HAP-1 (cell line): ENCODE data around the gene GOLGA3.

Experiments
- DNase-seq, 2 experiments: peaks; one replicate each; pipeline ENCODE4 v3.0.0-alpha.2; 2016 to 2020; ENCODE audit warnings: low spot score in 2 of 2
- H3K27me3 ChIP-seq: fragments of 250-450 bp; sonication (Bioruptor Pico); 2 replicates; pipeline ENCODE4 v1.5.1; 2020; ENCODE audit warnings: low read depth, mild to moderate bottlenecking, moderate library complexity
- H3K36me3 ChIP-seq: fragments of 250-450 bp; sonication (Bioruptor Pico); replicated peaks from 2 replicates; pipeline ENCODE4 v1.5.1; 2020; ENCODE audit warnings: mild to moderate bottlenecking
- H3K4me1 ChIP-seq: fragments of 250-450 bp; sonication (Bioruptor Pico); 2 replicates; pipeline ENCODE4 v1.5.1; 2020; ENCODE audit warnings: mild to moderate bottlenecking
- H3K4me3 ChIP-seq: fragments of 250-450 bp; sonication (Bioruptor Pico); 2 replicates; pipeline ENCODE4 v1.5.1; 2020; ENCODE audit warnings: mild to moderate bottlenecking, moderate library complexity
- H3K9me3 ChIP-seq: fragments of 250-450 bp; sonication (Bioruptor Pico); 2 replicates; pipeline ENCODE4 v1.5.1; 2020; ENCODE audit warnings: mild to moderate bottlenecking, moderate library complexity
- in situ Hi-C: fragments of 300-500 bp; cut with MboI; formaldehyde crosslinking; loops from 3 replicates; pipeline ENCODE4 v1.14.3; 2020; ENCODE audit warnings: low sequenced_read_pairs, inconsistent platforms, mixed read lengths

The GOLGA3 gene

DNA sequence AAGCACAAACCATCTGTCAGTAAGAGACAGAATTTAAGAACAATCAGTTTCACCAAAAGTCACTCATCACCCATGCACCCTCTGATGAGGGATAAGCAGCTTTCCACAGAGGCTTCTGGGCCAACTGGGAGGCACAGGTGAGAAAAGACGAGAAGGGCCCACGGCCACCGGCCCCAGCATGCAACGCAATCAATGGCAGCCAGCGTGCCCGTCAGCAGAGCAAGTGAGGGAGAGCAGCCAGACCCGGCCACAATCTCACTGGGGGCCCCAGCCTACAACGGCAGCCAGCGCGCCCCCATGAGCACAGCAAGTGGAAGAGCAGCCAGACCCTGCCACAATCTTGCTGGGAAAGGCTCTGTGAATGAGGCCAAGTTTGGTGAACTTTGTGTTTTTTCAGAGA is 80.3 kb downstream of the GOLGA3 start:
- H3K4me1 ChIP-seq = no peaks in the 10 kb centered on the region
- in situ Hi-C loops = no loop called here
- no peaks in the 10 kb centered on the region for H3K9me3 ChIP-seq
- no peak overlapping the region for H3K4me3 ChIP-seq
- H3K27me3 ChIP-seq = no peaks in the 10 kb centered on the region
- peaks cover 88% of the 10 kb centered on the region for H3K36me3 ChIP-seq
- DNase-seq = no peak

- no peak for DNase-seq
- Histone ChIP-seq H3K9me3 (no peaks in the 10 kb centered on the region), H3K27me3 (no peaks in the 10 kb centered on the region), H3K4me3 (no peak overlapping the region), H3K36me3 (peaks cover 88% of the 10 kb centered on the region), H3K4me1 (no peaks in the 10 kb centered on the region)
- in situ Hi-C loops = no loop called here
Measured at GRCh38 chr12:132747896-132748295, 80.8 kb downstream of the GOLGA3 start.

- peaks cover 87% of the 10 kb centered on the region for H3K36me3 ChIP-seq
- no peaks in the 10 kb centered on the region for H3K9me3 ChIP-seq
- DNase-seq = no peak
- in situ Hi-C loops = no loop called here
- H3K4me1 ChIP-seq = no peaks in the 10 kb centered on the region
- no peaks in the 10 kb centered on the region for H3K27me3 ChIP-seq
- H3K4me3 ChIP-seq = no peak overlapping the region
Measured at GRCh38 chr12:132747395-132747794, 81.3 kb downstream of the GOLGA3 start.

DNA sequence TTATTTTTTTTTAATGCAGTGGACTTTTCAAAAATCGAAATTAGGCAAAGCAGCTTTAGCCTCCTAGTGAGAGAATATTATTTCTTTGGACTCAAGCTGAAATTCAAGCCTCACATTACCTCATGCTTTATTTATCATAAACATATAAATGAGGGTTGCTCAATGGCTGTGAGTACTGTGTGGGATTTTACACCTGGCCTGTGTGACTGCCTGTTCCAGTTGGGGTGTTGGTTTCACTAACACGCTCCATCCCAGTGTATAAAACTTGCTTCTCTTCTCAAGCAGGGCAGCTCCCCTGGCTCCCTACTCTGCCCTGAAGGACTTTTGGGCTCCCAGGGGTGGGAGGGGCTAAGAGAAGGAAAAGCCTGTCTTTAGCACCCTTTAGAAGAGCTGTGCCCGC is 82.1 kb downstream of the GOLGA3 start:
- Histone ChIP-seq H3K9me3 (no peaks in the 10 kb centered on the region), H3K4me1 (no peaks in the 10 kb centered on the region), H3K4me3 (no peak overlapping the region), H3K36me3 (peaks cover 87% of the 10 kb centered on the region), H3K27me3 (no peaks in the 10 kb centered on the region)
- no peak for DNase-seq
- in situ Hi-C loops = no loop called here

- H3K27me3 ChIP-seq = no peaks in the 10 kb centered on the region
- in situ Hi-C loops = no loop called here
- no peaks in the 10 kb centered on the region for H3K4me1 ChIP-seq
- no peak for DNase-seq
- no peaks in the 10 kb centered on the region for H3K9me3 ChIP-seq
- H3K4me3 ChIP-seq = no peak overlapping the region
- H3K36me3 ChIP-seq = peaks cover 92% of the 10 kb centered on the region
Measured at GRCh38 chr12:132743831-132744230, 84.8 kb downstream of the GOLGA3 start.

GRCh38 chr12:132741620-132742019 is 87.0 kb downstream of the GOLGA3 start:
- no peaks in the 10 kb centered on the region for H3K9me3 ChIP-seq
- H3K4me3 ChIP-seq = no peak overlapping the region
- H3K4me1 ChIP-seq = no peaks in the 10 kb centered on the region
- peaks cover 95% of the 10 kb centered on the region for H3K36me3 ChIP-seq
- in situ Hi-C loops = no loop called here
- no peak for DNase-seq
- H3K27me3 ChIP-seq = no peaks in the 10 kb centered on the region

DNA sequence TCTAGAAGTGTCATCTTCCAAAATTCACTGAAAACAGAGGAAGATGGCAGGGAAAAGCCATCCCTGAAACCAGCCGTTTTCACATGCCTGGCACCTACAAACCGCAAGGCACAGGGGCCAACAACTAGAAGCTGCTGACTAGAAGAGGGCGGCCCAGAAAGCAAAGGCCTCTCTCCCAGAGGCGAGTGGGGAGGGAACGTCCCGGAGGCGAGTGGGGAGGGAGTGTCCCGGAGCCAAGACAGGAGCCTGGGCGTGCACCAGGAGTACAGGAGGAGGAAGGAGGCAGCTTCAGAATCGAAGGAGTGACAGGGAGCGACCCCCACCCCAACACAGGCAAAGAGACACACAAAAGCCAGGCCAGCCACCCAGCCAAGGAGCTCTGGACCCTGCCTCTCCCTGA is 88.0 kb downstream of the GOLGA3 start:
- Histone ChIP-seq H3K27me3 (no peaks in the 10 kb centered on the region), H3K4me1 (no peaks in the 10 kb centered on the region), H3K4me3 (no peak overlapping the region), H3K9me3 (no peaks in the 10 kb centered on the region), H3K36me3 (peaks cover 96% of the 10 kb centered on the region)
- in situ Hi-C loops = no loop called here
- DNase-seq = no peak

GRCh38 chr12:132740313-132740646 is 88.4 kb downstream of the GOLGA3 start:
- in situ Hi-C loops = no loop called here
- no peak for DNase-seq
- H3K36me3 ChIP-seq = peaks cover 96% of the 10 kb centered on the region
- no peaks in the 10 kb centered on the region for H3K27me3 ChIP-seq
- H3K9me3 ChIP-seq = no peaks in the 10 kb centered on the region
- no peaks in the 10 kb centered on the region for H3K4me1 ChIP-seq
- no peak overlapping the region for H3K4me3 ChIP-seq

GRCh38 chr12:132739600-132740312 is 88.9 kb downstream of the GOLGA3 start:
- Histone ChIP-seq H3K36me3 (peaks cover 96% of the 10 kb centered on the region), H3K27me3 (no peaks in the 10 kb centered on the region), H3K9me3 (no peaks in the 10 kb centered on the region), H3K4me1 (no peaks in the 10 kb centered on the region), H3K4me3 (no peak overlapping the region)
- no peak for DNase-seq
- in situ Hi-C loops = no loop called here

DNA sequence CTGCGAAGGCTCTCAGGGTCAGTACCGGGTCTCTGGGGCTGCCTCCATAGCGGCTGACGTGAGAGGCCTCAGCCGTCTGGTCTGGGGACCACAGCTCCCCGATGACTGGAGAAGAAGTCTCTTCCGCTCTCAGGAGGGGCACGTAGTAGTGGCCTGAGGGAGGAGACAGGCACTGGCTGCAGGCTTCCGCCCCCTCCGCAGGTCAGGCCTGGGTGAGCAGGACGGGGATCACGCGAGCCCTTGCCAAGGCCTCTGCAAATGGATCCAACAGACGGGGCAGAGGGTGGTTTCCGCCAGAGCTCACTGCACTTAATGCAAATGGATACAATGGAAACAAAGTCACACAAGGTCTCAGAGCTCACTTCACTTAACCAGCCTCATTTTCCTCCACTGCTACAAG is 91.8 kb downstream of the GOLGA3 start:
- Histone ChIP-seq H3K36me3 (peaks cover 84% of the 10 kb centered on the region), H3K9me3 (no peaks in the 10 kb centered on the region), H3K27me3 (no peaks in the 10 kb centered on the region), H3K4me3 (no peak overlapping the region), H3K4me1 (no peaks in the 10 kb centered on the region)
- in situ Hi-C loops = no loop called here
- no peak for DNase-seq

- in situ Hi-C loops = no loop called here
- H3K36me3 ChIP-seq = peaks cover 81% of the 10 kb centered on the region
- DNase-seq = no peak
Measured at GRCh38 chr12:132736378-132736777, 92.3 kb downstream of the GOLGA3 start.

GRCh38 chr12:132735496-132735895 is 93.2 kb downstream of the GOLGA3 start:
- no peaks in the 10 kb centered on the region for H3K9me3 ChIP-seq
- H3K27me3 ChIP-seq = no peaks in the 10 kb centered on the region
- DNase-seq = no peak
- peaks cover 81% of the 10 kb centered on the region for H3K36me3 ChIP-seq
- in situ Hi-C loops = no loop called here
- H3K4me3 ChIP-seq = no peak overlapping the region
- H3K4me1 ChIP-seq = no peaks in the 10 kb centered on the region

More at GRCh38 chr12:132736378-132736777, 92.3 kb downstream of the GOLGA3 start:
- Histone ChIP-seq H3K27me3 (no peaks in the 10 kb centered on the region), H3K9me3 (no peaks in the 10 kb centered on the region), H3K4me1 (no peaks in the 10 kb centered on the region), H3K4me3 (no peak overlapping the region)

DNA sequence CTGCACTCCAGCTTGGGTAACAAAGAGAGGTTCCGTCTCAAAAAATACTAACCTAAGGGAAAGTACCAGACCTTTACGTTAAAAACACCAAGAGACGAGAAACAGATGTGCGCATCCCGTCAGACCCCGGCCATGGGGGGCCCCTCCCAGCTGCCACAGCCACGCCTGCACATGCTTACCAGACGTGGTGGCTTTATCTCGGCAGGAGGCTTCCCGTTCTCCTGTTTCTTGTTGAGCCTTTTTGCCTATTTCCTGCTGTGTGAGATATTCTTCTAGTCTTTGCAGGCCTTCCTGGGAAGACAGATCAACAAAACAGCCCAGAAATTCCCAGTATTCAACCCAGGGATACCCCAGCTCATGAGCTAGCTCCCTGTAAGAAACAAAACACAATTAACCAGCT is 94.5 kb downstream of the GOLGA3 start:
- DNase-seq = no peak
- Histone ChIP-seq H3K27me3 (no peaks in the 10 kb centered on the region), H3K4me1 (no peaks in the 10 kb centered on the region), H3K36me3 (peaks cover 75% of the 10 kb centered on the region), H3K9me3 (no peaks in the 10 kb centered on the region; the same call in 1 of the 2 replicates), H3K4me3 (no peak overlapping the region)
- in situ Hi-C loops = no loop called here

- Histone ChIP-seq H3K9me3 (no peaks in the 10 kb centered on the region; the same call in 1 of the 2 replicates), H3K27me3 (no peaks in the 10 kb centered on the region), H3K4me1 (no peaks in the 10 kb centered on the region), H3K4me3 (no peak overlapping the region), H3K36me3 (peaks cover 73% of the 10 kb centered on the region)
- in situ Hi-C loops = no loop called here
- DNase-seq = no peak
Measured at GRCh38 chr12:132731574-132731973, 97.1 kb downstream of the GOLGA3 start.

DNA sequence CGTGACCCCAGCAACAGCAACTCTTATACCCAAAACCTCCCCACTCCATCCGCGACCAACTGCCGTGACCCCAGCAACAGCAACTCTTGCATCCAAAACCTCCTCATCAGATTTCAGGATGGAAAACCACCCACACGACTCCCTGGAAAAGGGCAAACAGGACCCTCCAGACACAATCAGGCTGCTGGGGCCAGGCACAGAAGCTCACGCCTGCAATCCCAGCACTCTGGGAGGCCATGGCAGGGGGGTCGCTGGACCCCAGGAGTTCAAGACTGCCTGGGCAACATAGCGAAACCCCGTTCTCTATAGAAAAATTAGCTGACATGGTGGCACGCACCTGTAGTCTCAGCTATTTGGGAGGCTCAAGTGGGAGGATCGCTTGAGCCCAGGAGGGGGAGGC is 98.3 kb downstream of the GOLGA3 start:
- Histone ChIP-seq H3K4me3 (no peak overlapping the region), H3K4me1 (no peaks in the 10 kb centered on the region), H3K36me3 (peaks cover 73% of the 10 kb centered on the region), H3K9me3 (no peaks in the 10 kb centered on the region; the same call in 1 of the 2 replicates), H3K27me3 (no peaks in the 10 kb centered on the region)
- DNase-seq = no peak
- in situ Hi-C loops = no loop called here
